Measurements from ENCODE around the gene STK10. TPM values are rescaled to one million over a fixed set of nuclear protein-coding genes. Genes with fewer than 3 reads are reported as not detected.

The STK10 gene
- total RNA-seq, 1 experiment from 2014 or later: 22.9 TPM

DNA sequence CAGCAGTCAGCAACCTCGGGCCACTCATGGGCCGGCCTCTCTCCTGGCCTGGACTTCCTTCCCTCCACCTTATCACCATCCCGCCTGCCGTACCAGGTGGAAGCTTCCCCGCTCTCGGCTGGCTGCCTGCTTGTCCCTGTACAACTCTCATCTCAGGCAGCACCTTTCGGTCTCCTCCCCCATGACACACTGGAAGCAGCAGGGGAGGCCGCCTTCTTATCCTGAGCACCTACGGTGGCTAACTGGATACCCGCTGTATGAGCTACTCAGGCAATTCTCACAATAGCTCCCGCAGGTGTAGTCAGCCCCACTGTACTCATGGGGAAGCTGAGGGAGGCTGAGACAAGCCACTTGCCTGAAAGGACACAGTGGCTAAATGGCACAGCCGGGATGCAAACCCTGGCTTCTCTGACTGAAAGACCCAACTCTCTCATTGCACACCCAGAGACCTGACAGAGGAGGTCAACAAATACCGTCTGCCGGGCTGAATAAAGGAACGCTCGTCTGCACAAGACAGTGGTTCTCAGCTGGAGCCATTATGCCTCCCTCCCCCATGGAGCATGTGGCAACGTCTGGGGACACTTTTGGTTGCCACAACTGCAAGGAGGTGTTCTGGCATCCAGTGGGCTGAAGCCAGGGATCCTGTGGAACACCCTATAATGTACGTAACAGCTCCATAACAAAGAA, 9.6 kb downstream of the STK10 start:
- intact Hi-C loops (cut with micrococcal nuclease): no loop called here
- ATAC-seq (no peak), DNase-seq (ENCODE audit: low read depth, low spot score) (no peak)
- ChIA-PET CTCF (interaction anchor here (1.2 kb wide), 1 partner anchor 10 kb away, joined by 3 read pairs; the partner anchor contains the start of gene STK10), POLR2A (interaction anchor here (1.1 kb wide), 1 partner anchor 10 kb away, joined by 3 read pairs; the partner anchor contains the start of gene STK10), RAD21 (ENCODE audit: low non-redundant PET in 1 of 2, low total read pairs in 2 of 2, uncharacterized antibody in 2 of 2, unreplicated experiment in 2 of 2) (no interaction called here)
- Histone ChIP-seq H3K4me2 (ENCODE audit: low read length) (no peak overlapping the region), H3K4me1 (ENCODE audit: control insufficient read depth in 1 of 2, insufficient read depth in 2 of 2, low read length in 2 of 2) (peaks cover 20 to 27% of the 10 kb centered on the region in 2 experiments), H3K9ac (ENCODE audit: low read length) (no peak overlapping the region), H3K36me3 (ENCODE audit: control insufficient read depth in 1 of 2, insufficient read depth in 2 of 2, low read length in 2 of 2) (0 out of 4 replicates have a peak, but pooled peaks cover 0 to 6% of the 10 kb centered on the region in 2 experiments), H3K27ac (ENCODE audit: low read depth, low read length) (no peak overlapping the region), H3K4me3 (replicated peaks in 1 of 2; ENCODE audit: low read depth in 1 of 2, low read length in 2 of 2) (no peak overlapping the region), H3K27me3 (ENCODE audit: insufficient read depth, low read length) (no peaks in the 10 kb centered on the region), H3K9me3 (ENCODE audit: control insufficient read depth in 1 of 2, insufficient read depth in 1 of 2, low read depth in 1 of 2, low read length in 2 of 2) (no peaks in the 10 kb centered on the region), H3K79me2 (ENCODE audit: insufficient read depth, low read length) (peaks cover 15% of the 10 kb centered on the region; the same call in 1 of the 2 replicates), H2AFZ (ENCODE audit: low read depth, low read length, poor library complexity, severe bottlenecking) (no peak overlapping the region), H3K9me2 (ENCODE audit: insufficient read depth) (no peaks in the 10 kb centered on the region), H4K20me1 (ENCODE audit: insufficient read depth) (no peaks in the 10 kb centered on the region)
- TF ChIP-seq RAD21 (IDR thresholded peaks at IDR 0.05; ENCODE audit: low read depth) (no peak), EGR1 (IDR thresholded peaks at IDR 0.05; ENCODE audit: low read depth) (no peak), CEBPB (IDR thresholded peaks at IDR 0.05; ENCODE audit: low read depth) (no peak), SP1 (IDR thresholded peaks at IDR 0.05; ENCODE audit: low read depth) (no peak), ZFX (IDR thresholded peaks at IDR 0.05) (no peak), SRF (IDR thresholded peaks at IDR 0.05; ENCODE audit: low read depth) (no peak), FOSL1 (IDR thresholded peaks at IDR 0.05; ENCODE audit: low read depth) (no peak), POLR2AphosphoS5 (IDR thresholded peaks at IDR 0.05; ENCODE audit: low read depth, low read length) (no peak)
- TF ChIP-seq, protein P1, sequence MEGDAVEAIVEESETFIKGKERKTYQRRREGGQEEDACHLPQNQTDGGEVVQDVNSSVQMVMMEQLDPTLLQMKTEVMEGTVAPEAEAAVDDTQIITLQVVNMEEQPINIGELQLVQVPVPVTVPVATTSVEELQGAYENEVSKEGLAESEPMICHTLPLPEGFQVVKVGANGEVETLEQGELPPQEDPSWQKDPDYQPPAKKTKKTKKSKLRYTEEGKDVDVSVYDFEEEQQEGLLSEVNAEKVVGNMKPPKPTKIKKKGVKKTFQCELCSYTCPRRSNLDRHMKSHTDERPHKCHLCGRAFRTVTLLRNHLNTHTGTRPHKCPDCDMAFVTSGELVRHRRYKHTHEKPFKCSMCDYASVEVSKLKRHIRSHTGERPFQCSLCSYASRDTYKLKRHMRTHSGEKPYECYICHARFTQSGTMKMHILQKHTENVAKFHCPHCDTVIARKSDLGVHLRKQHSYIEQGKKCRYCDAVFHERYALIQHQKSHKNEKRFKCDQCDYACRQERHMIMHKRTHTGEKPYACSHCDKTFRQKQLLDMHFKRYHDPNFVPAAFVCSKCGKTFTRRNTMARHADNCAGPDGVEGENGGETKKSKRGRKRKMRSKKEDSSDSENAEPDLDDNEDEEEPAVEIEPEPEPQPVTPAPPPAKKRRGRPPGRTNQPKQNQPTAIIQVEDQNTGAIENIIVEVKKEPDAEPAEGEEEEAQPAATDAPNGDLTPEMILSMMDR (IDR thresholded peaks at IDR 0.05 in 2 of 3, conservative IDR thresholded peaks at IDR 0.05 in 1 of 3; ENCODE audit: borderline replicate concordance in 1 of 3, insufficient read depth in 1 of 3, low read depth in 2 of 3, low read length in 2 of 3): no peak
- TF ChIP-seq, protein P2, sequence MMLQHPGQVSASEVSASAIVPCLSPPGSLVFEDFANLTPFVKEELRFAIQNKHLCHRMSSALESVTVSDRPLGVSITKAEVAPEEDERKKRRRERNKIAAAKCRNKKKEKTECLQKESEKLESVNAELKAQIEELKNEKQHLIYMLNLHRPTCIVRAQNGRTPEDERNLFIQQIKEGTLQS (IDR thresholded peaks at IDR 0.05): no peak
- no TSS peak for BruUV-seq (replicated peaks)
